DOHH2 (cell line): Measurements from ENCODE around the gene ZNF609.

Source experiments
- EZH2phosphoT487 ChIP-seq: fragments of 200-600 bp; sonication (generic); IDR thresholded peaks from 2 replicates; pipeline ENCODE4 v1.6.1; 2017; ENCODE audit warnings: borderline replicate concordance, mild to moderate bottlenecking, antibody characterized with exemption, low read length, moderate library complexity, mixed read lengths
- TF ChIP-seq, protein P1 (sequence below): fragments of 200-600 bp; sonication (generic); IDR thresholded peaks from one replicate; pipeline ENCODE4 v1.5.1; 2014; ENCODE audit warnings: antibody characterized with exemption, mild to moderate bottlenecking, low read depth, low read length; ENCODE audit not compliant: poor library complexity, severe bottlenecking

DNA sequence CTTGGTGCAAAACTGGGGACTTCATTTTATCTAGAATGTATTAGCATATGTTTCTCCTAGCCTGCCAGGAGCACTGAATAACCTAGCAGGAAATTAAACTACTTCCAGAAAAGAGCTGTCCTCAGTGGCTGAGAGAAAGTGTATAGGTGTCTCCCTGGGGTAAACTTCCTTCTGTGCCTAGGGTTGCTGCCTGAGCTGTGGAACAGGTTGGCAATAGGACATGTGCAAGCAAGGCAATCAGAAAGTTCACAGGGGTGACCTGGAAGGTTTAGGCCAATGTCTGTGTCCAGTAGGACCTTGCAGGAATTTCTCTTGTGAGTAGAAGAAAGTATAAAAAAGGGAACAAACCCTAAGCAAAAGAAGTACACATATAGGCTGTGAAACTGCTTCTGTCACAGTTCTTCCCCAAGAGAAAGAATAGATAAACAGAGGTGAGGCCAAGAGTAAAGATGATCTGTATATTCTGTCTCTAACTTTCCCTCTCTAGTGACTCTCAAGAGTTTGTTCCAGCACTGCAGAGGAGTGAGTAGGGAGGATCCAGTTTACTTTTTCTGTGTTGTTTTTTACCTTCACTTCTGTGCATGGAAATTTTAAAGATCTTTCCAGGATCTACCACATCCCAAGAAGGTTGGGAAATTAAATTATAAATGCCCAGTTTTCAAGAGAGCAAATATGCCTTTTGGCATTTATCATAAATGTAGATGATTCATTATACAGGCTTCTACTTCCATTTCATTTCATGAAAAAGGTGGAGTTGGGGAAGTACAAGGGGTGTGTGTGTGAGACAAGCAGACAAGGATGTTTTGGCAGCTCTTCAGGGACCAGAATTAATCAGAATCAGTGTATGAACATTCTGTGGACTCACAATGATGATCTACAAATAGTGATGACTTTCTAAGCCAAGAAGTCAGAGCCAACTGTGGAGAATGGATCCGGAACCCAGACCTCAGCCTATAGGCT is 159.8 kb downstream of the ZNF609 start:
- TF ChIP-seq, protein P1, sequence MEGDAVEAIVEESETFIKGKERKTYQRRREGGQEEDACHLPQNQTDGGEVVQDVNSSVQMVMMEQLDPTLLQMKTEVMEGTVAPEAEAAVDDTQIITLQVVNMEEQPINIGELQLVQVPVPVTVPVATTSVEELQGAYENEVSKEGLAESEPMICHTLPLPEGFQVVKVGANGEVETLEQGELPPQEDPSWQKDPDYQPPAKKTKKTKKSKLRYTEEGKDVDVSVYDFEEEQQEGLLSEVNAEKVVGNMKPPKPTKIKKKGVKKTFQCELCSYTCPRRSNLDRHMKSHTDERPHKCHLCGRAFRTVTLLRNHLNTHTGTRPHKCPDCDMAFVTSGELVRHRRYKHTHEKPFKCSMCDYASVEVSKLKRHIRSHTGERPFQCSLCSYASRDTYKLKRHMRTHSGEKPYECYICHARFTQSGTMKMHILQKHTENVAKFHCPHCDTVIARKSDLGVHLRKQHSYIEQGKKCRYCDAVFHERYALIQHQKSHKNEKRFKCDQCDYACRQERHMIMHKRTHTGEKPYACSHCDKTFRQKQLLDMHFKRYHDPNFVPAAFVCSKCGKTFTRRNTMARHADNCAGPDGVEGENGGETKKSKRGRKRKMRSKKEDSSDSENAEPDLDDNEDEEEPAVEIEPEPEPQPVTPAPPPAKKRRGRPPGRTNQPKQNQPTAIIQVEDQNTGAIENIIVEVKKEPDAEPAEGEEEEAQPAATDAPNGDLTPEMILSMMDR = no peak
- TF ChIP-seq EZH2phosphoT487 = no peak
